HEK293T (cell line): Measurements from ENCODE around the gene ABCC5.

ENCODE experiments used
- BHLHE40 ChIP-seq: fragments of 450-650 bp; IDR thresholded peaks from 2 replicates; pipeline ENCODE4 v1.6.1; 2016; ENCODE audit warnings: mild to moderate bottlenecking, moderate library complexity, borderline replicate concordance
- ELF4 ChIP-seq: fragments of 450-650 bp; IDR thresholded peaks from 2 replicates; pipeline ENCODE4 v1.6.1; 2017; ENCODE audit warnings: antibody characterized with exemption
- FOXK2 ChIP-seq: fragments of 450-650 bp; IDR thresholded peaks from 2 replicates; pipeline ENCODE4 v1.6.1; 2016; ENCODE audit warnings: mild to moderate bottlenecking
- FOXM1 ChIP-seq: fragments of 450-650 bp; IDR thresholded peaks from 2 replicates; pipeline ENCODE4 v1.6.1; 2017; ENCODE audit warnings: mild to moderate bottlenecking, borderline replicate concordance
- HDGF ChIP-seq: fragments of 450-650 bp; IDR thresholded peaks from 2 replicates; pipeline ENCODE4 v1.6.1; 2017; ENCODE audit warnings: antibody characterized with exemption, borderline replicate concordance
- NFRKB ChIP-seq: fragments of 450-650 bp; IDR thresholded peaks from 2 replicates; pipeline ENCODE4 v1.6.1; 2016; ENCODE audit warnings: mild to moderate bottlenecking, moderate library complexity
- SP1 ChIP-seq: fragments of 450-650 bp; IDR thresholded peaks from 2 replicates; pipeline ENCODE4 v1.6.1; 2017

GRCh38 chr3:183912895-183913579 is 104.6 kb downstream of the ABCC5 start:
- TF ChIP-seq FOXK2 (no peak), NFRKB (no peak), BHLHE40 (no peak), ELF4 (no peak), FOXM1 (no peak), HDGF (no peak), SP1 (no peak)
